Smooth muscle cell of the pulmonary artery (primary cell): ENCODE results near the gene SLC6A12. TPM values are rescaled to one million over a fixed set of nuclear protein-coding genes. Genes with fewer than 3 reads are reported as not detected.

Experiments used
- total RNA-seq: library from RNA; depleted of rRNA; stranded (reverse); fragments of >200 nt; gene quantifications from 2 replicates; pipeline ENCODE4 v1.2.3, GENCODE V29; 2014

SLC6A12 gene
- not detected in 2 replicates for total RNA-seq

GRCh38 chr12:214003-214741 lies at the start of gene SLC6A12:
Gene SLC6A12, minus strand, starts transcription at chr12:214157. Its CDS starts 4,171 bp downstream, at chr12:209986.

GRCh38 chr12:262817-263216 lies 48.9 kb upstream of the SLC6A12 start, which contains the start of gene SLC6A13:
Gene SLC6A13, minus strand, starts transcription at chr12:262836. Its CDS starts 2,784 bp downstream, at chr12:260052.

Other genes starting within 250 kb of the SLC6A12 start
- 0.07 and 0.17 TPM in 2 replicates for gene IQSEC3, start 147.4 kb downstream of the SLC6A12 start, total RNA-seq
- 0.30 TPM in 1 of 2 replicates, not detected in the other for gene SLC6A13, start 48.7 kb upstream of the SLC6A12 start, total RNA-seq
- 60.0 and 67.2 TPM in 2 replicates for gene KDM5A, start 175.2 kb upstream of the SLC6A12 start, total RNA-seq
- 3.9 and 7.0 TPM in 2 replicates for gene CCDC77, start 187.5 kb upstream of the SLC6A12 start, total RNA-seq
- gene B4GALNT3, start 245.8 kb upstream of the SLC6A12 start, total RNA-seq = 0.13 and 0.36 TPM in 2 replicates